Panc1 (cell line): ENCODE results near the gene CREB3. TPM values are rescaled to one million over a fixed set of nuclear protein-coding genes. Genes with fewer than 3 reads are reported as not detected.

Source experiments
- ATAC-seq: fragments of 200-7000 bp; cut with Tn5 transposase; 2 replicates; pipeline ENCODE4 v1.9.1; 2020; ENCODE audit warnings: mild to moderate bottlenecking, moderate library complexity
- BruUV-seq: library from RNA; stranded (reverse); fragments of 400-500 nt; replicated peaks from 2 replicates; lab custom pipeline; 2021; lab: Mats Ljungman, UMichigan
- CTCF ChIA-PET: fragments of 300-600 bp; sonication (Branson Sonifier 250); formaldehyde crosslinking; loops from one replicate; lab custom pipeline; 2022; ENCODE audit warnings: antibody characterized with exemption; lab: Charles Lee
- POLR2A ChIA-PET: fragments of 300-600 bp; sonication (Branson Sonifier 250); formaldehyde crosslinking; loops from one replicate; lab custom pipeline; 2022; ENCODE audit warnings: antibody characterized with exemption; lab: Charles Lee
- DNase-seq: peaks from one replicate; pipeline ENCODE4 v3.0.0-alpha.2; 2010; ENCODE audit warnings: low read depth, low spot score
- H3K27ac ChIP-seq: 2 replicates; pipeline ENCODE4 v1.5.1; 2011; ENCODE audit warnings: mild to moderate bottlenecking, low read length, inconsistent platforms
- H3K27me3 ChIP-seq: fragments of 200-500 bp; sonication (Bioruptor generic); 2 replicates; pipeline ENCODE4 v1.6.0; 2014; ENCODE audit warnings: low read length, inconsistent platforms; ENCODE audit not compliant: control insufficient read depth, insufficient read depth
- H3K36me3 ChIP-seq: fragments of 200-500 bp; sonication (Bioruptor generic); 2 replicates; pipeline ENCODE4 v1.5.1; 2014; ENCODE audit warnings: inconsistent platforms, mild to moderate bottlenecking, low read length, moderate library complexity; ENCODE audit not compliant: control insufficient read depth, insufficient read depth
- H3K4me1 ChIP-seq: 2 replicates; pipeline ENCODE4 v1.5.1; 2011; ENCODE audit warnings: inconsistent platforms, mild to moderate bottlenecking, low read length, moderate library complexity; ENCODE audit not compliant: control insufficient read depth, insufficient read depth
- H3K4me3 ChIP-seq, 2 experiments: 2 replicates each; pipeline ENCODE4 v1.5.1; 2011 to 2012; ENCODE audit warnings: low read depth in 2 of 2, low read length in 2 of 2, mild to moderate bottlenecking in 2 of 2, inconsistent platforms in 1 of 2, moderate library complexity in 1 of 2
- H3K9me3 ChIP-seq: fragments of 200-500 bp; sonication (Bioruptor generic); 2 replicates; pipeline ENCODE4 v1.5.1; 2014; ENCODE audit warnings: low read depth, mild to moderate bottlenecking, inconsistent platforms, low read length, moderate library complexity; ENCODE audit not compliant: control insufficient read depth, insufficient read depth
- POLR2AphosphoS5 ChIP-seq: IDR thresholded peaks from 2 replicates; pipeline ENCODE4 v1.6.1; 2012; ENCODE audit warnings: mild to moderate bottlenecking, low read depth, low read length, moderate library complexity
- REST ChIP-seq, 2 experiments: IDR thresholded peaks; 2 replicates each; pipeline ENCODE4 v1.6.1; 2011 to 2012; ENCODE audit warnings: low read depth in 2 of 2, control low read depth in 1 of 2, low read length in 1 of 2, mild to moderate bottlenecking in 1 of 2, moderate library complexity in 1 of 2; ENCODE audit not compliant: insufficient read depth in 1 of 2
- SIN3A ChIP-seq: IDR thresholded peaks from 2 replicates; pipeline ENCODE4 v1.6.1; 2012; ENCODE audit warnings: low read depth, mild to moderate bottlenecking, low read length, moderate library complexity, borderline replicate concordance; ENCODE audit not compliant: insufficient read depth
- TCF7L2 ChIP-seq: IDR thresholded peaks from 2 replicates; pipeline ENCODE4 v1.6.1; 2011; ENCODE audit warnings: mild to moderate bottlenecking, low read depth, low read length, inconsistent platforms
- in situ Hi-C: cut with HindIII; loops from 2 replicates; pipeline ENCODE4 v1.10.0; 2016; ENCODE audit warnings: low sequenced_read_pairs, low pct_unique_long_range_greater_than_20kb
- intact Hi-C: fragments of 100-400 bp; cut with micrococcal nuclease; formaldehyde crosslinking; loops from one replicate; pipeline ENCODE4 v1.10.0; 2022; ENCODE audit not compliant: unreplicated experiment
- total RNA-seq: library from RNA; stranded (reverse); gene quantifications from one replicate; pipeline ENCODE4 v1.2.1, GENCODE V29; 2021; ENCODE audit not compliant: unreplicated experiment
- TF ChIP-seq, protein P1 (sequence below): fragments of 450-650 bp; IDR thresholded peaks from 2 replicates; pipeline ENCODE4 v1.5.1; 2017; ENCODE audit warnings: mild to moderate bottlenecking

CREB3 gene
- total RNA-seq, 1 experiment from 2014 or later = 67.0 TPM

- no peaks in the 10 kb centered on the region for H3K27me3 ChIP-seq
- POLR2A ChIA-PET = interaction anchor here (0.6 kb wide), 1 partner anchor 601 kb away, joined by 3 read pairs; no protein-coding TSS in a partner anchor
- in situ Hi-C loops = no loop called here
Measured at GRCh38 chr9:35714579-35715252, 17.8 kb upstream of the CREB3 start.

DNA sequence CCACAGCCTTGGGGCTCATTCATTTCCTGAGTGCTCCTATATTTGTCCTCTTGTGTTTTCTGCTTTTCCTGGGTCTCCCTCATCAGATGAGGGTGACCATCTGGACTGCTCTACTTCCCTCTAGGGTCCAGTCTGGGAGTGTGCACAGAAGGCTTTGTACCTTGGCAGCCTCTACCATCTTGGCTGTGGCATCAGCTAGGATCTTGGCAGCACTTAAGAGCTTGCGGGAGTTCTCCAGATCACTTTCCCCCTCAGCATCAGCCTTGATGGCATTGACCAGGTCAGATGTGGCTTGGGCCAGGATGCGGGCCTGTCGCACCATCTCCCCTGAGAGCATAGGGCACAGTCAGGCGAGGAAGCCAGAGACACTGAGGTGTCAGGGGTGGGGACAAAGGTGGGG is 16.2 kb upstream of the CREB3 start:
- ChIA-PET POLR2A (no interaction called here), CTCF (no interaction called here)
- Histone ChIP-seq H3K4me1 (no peaks in the 10 kb centered on the region), H3K27ac (no peak overlapping the region), H3K27me3 (no peaks in the 10 kb centered on the region), H3K4me3 (no peak overlapping the region), H3K36me3 (peaks cover 42% of the 10 kb centered on the region), H3K9me3 (no peaks in the 10 kb centered on the region)
- no peak; the same call in 1 of the 2 replicates for ATAC-seq
- BruUV-seq = no TSS peak
- no peak for DNase-seq
- no peak for TF ChIP-seq TCF7L2
- TF ChIP-seq, protein P1, sequence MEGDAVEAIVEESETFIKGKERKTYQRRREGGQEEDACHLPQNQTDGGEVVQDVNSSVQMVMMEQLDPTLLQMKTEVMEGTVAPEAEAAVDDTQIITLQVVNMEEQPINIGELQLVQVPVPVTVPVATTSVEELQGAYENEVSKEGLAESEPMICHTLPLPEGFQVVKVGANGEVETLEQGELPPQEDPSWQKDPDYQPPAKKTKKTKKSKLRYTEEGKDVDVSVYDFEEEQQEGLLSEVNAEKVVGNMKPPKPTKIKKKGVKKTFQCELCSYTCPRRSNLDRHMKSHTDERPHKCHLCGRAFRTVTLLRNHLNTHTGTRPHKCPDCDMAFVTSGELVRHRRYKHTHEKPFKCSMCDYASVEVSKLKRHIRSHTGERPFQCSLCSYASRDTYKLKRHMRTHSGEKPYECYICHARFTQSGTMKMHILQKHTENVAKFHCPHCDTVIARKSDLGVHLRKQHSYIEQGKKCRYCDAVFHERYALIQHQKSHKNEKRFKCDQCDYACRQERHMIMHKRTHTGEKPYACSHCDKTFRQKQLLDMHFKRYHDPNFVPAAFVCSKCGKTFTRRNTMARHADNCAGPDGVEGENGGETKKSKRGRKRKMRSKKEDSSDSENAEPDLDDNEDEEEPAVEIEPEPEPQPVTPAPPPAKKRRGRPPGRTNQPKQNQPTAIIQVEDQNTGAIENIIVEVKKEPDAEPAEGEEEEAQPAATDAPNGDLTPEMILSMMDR = no peak
- TF ChIP-seq SIN3A = no peak
- TF ChIP-seq POLR2AphosphoS5 = no peak
- TF ChIP-seq REST (IDR thresholded peaks at IDR 0.05; ENCODE audit: insufficient read depth in 1 of 2, low read depth in 2 of 2, low read length in 1 of 2) = no peak
- intact Hi-C loops = no loop called here
- in situ Hi-C loops = no loop called here

More at GRCh38 chr9:35714579-35715252, 17.8 kb upstream of the CREB3 start:
- Histone ChIP-seq H3K36me3 (peaks cover 37% of the 10 kb centered on the region), H3K4me1 (no peaks in the 10 kb centered on the region), H3K27ac (no peak overlapping the region), H3K4me3 (no peak overlapping the region), H3K9me3 (no peaks in the 10 kb centered on the region)
- BruUV-seq = no TSS peak
- intact Hi-C loops = no loop called here
- no peak for DNase-seq
- TF ChIP-seq REST (IDR thresholded peaks at IDR 0.05; ENCODE audit: insufficient read depth in 1 of 2, low read depth in 2 of 2, low read length in 1 of 2) (no peak), TCF7L2 (no peak), POLR2AphosphoS5 (no peak), SIN3A (no peak)
- TF ChIP-seq, protein P1 = no peak
- CTCF ChIA-PET = interaction anchor here (1.2 kb wide), 1 partner anchor 18 kb away, joined by 4 read pairs; no protein-coding TSS in a partner anchor
- ATAC-seq = no peak
